ENCODE measurements around the gene OR4D2.
"Not testable (repeated sequence)": the region's sequence is repeated elsewhere in the genome, so short reads cannot be mapped to it uniquely, and the experiment has no call there.

OR4D2 gene

GRCh38 chr17:58127846-58128245 lies 38.9 kb upstream of the OR4D2 start:
- TF ChIP-seq CTCF (IDR thresholded peaks at IDR 0.05), result no peak
- Histone ChIP-seq H3K4me3 (no peak overlapping the region), H3K36me3 (no peaks in the 10 kb centered on the region), H3K9me3 (no peaks in the 10 kb centered on the region), H3K27me3 (peaks cover 0 to 6% of the 10 kb centered on the region in 2 donors), H3K27ac (no peak overlapping the region), H3K4me1 (no peaks in the 10 kb centered on the region)
- DNase-seq, result no peak
- intact Hi-C loops (cut with DNase I; ENCODE audit: low total_unique reads), result no loop called here

DNA sequence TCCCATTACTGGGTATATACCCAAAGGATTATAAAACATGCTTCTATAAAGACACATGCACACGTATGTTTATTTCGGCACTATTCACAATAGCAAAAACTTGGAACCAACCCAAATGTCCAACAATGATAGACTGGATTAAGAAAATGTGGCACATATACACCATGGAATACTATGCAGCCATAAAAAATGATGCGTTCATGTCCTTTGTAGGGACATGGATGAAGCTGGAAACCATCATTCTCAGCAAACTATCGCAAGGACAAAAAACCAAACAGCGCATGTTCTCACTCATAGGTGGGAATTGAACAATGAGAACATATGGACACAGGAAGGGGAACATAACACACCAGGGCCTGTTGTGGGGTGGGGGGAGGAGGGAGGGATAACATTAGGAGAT lies 34.1 kb upstream of the OR4D2 start:
- intact Hi-C loops (cut with DNase I; ENCODE audit: low total_unique reads); H3K4me3 ChIP-seq; H3K27ac ChIP-seq; H3K36me3 ChIP-seq; H3K9me3 ChIP-seq; DNase-seq; H3K4me1 ChIP-seq: not testable (repeated sequence)
- peaks cover 0 to 10% of the 10 kb centered on the region in 2 donors for H3K27me3 ChIP-seq

GRCh38 chr17:58136669-58137279 lies 30.0 kb upstream of the OR4D2 start:
- H3K4me3 ChIP-seq, result no peak overlapping the region
- no peak for DNase-seq
- TF ChIP-seq CTCF (IDR thresholded peaks at IDR 0.05), result no peak
- peaks cover 0 to 8% of the 10 kb centered on the region in 2 donors for H3K27me3 ChIP-seq
- H3K36me3 ChIP-seq, result no peaks in the 10 kb centered on the region
- H3K4me1 ChIP-seq, result no peaks in the 10 kb centered on the region
- H3K9me3 ChIP-seq, result no peaks in the 10 kb centered on the region
- H3K27ac ChIP-seq, result no peak overlapping the region
- intact Hi-C loops (cut with DNase I; ENCODE audit: low total_unique reads), result no loop called here

DNA sequence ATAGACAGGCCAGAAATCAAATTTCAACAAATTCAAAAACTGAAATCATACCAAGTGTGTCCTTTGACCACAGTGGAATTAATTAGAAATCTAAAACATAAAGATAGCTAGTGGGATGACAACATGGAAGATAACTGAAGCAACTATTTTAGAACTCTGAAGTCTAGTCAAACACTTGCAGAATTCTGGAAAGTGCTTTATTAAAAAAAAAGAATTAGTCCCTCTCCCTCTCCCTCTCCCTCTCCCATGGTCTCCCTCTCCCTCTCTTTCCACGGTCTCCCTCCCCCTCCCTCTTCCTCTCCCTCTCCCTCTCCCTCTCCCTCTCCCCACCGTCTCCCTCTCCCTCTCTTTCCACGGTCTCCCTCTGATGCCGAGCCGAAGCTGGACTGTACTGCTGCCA lies 25.3 kb upstream of the OR4D2 start:
- no peak overlapping the region for H3K4me3 ChIP-seq
- no peaks in the 10 kb centered on the region for H3K36me3 ChIP-seq
- no peak for DNase-seq
- no peak for TF ChIP-seq CTCF (IDR thresholded peaks at IDR 0.05)
- intact Hi-C loops (cut with DNase I; ENCODE audit: low total_unique reads), result no loop called here
- H3K4me1 ChIP-seq, result no peaks in the 10 kb centered on the region
- peaks cover 0 to 16% (median 14%) of the 10 kb centered on the region in 3 donors for H3K9me3 ChIP-seq
- peaks cover 0 to 3% of the 10 kb centered on the region in 2 donors for H3K27me3 ChIP-seq
- no peak overlapping the region for H3K27ac ChIP-seq

DNA sequence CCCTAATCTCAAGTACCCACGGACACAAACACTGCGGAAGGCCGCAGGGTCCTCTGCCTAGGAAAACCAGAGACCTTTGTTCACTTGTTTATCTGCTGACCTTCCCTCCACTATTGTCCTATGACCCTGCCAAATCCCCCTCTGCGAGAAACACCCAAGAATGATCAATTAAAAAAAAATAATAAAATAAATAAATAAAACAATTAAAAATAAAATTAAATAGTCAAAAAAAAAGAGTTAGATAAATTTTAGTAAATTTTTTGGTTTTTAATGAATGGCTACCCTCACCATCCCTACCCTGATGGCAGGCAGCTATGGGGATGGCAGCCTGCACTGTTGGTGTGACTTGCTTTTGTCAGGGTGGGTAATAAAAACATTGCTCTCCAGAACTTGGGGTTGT lies 23.4 kb upstream of the OR4D2 start:
- H3K27me3 ChIP-seq; H3K36me3 ChIP-seq; H3K4me1 ChIP-seq; intact Hi-C loops (cut with DNase I; ENCODE audit: low total_unique reads); DNase-seq; H3K4me3 ChIP-seq; H3K27ac ChIP-seq: not testable (repeated sequence)
- peaks cover 0 to 16% (median 14%) of the 10 kb centered on the region in 3 donors for H3K9me3 ChIP-seq

DNA sequence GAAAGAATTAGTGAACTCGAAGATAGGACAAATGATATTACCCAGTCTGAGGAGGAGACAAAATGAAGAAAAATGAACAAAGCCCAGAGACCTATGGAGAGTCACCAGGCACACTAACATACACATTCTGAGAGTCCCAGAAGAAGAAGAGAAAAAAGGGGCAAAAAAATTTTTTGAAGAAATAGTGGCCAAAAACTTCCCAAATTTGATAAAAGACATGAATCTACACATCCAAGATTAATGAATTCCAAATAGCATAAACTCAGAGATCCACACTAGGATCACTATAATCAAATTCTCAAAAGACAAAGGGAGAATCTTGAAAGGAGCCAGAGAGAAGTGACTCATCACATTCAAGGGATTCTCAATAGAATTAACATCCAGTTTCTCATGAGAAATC lies 22.0 kb upstream of the OR4D2 start:
- intact Hi-C loops (cut with DNase I; ENCODE audit: low total_unique reads), result no loop called here
- no peak for TF ChIP-seq CTCF (IDR thresholded peaks at IDR 0.05)
- no peak for DNase-seq

More for the DNA sequence above, 22.0 kb upstream of the OR4D2 start:
- Histone ChIP-seq H3K4me1 (no peaks in the 10 kb centered on the region), H3K9me3 (peaks cover 0 to 16% (median 14%) of the 10 kb centered on the region in 3 donors), H3K36me3 (no peaks in the 10 kb centered on the region), H3K27me3 (no peaks in the 10 kb centered on the region), H3K4me3 (no peak overlapping the region), H3K27ac (no peak overlapping the region)

Data from tibial artery (tissue), 4 donors.